ENCODE measurements around the gene CBX1. TPM values are rescaled to one million over a fixed set of nuclear protein-coding genes. Genes with fewer than 3 reads are reported as not detected.
A peak's percentile ranks its signal among the peaks of the same experiment; 100 is the strongest.

Gene CBX1
- total and polyA plus RNA-seq, 2 of the 4 experiments (the other 2 are of a cell fraction), result 35.0 to 54.9 TPM

GRCh38 chr17:48107137-48108055 is 6.1 kb upstream of the CBX1 start, which contains the start of gene SNX11:
Gene SNX11 (plus strand): TSS chr17:48107766. CDS start chr17:48112044, 4,278 bp downstream.
- Histone ChIP-seq H4K8ac (ENCODE audit: low read depth in 2 of 2, low read length in 2 of 2) (peak within 1 kb of the TSS; percentile 72 to 96), H4K20me1 (ENCODE audit: insufficient read depth, low read length) (peaks cover 2% of the 10 kb centered on the region), H2AK5ac (ENCODE audit: low read depth, low read length) (peak within 1 kb of the TSS; percentile 71; the same call in 1 of the 2 replicates), H3K9me1 (ENCODE audit: insufficient read depth, low read length) (no peaks in the 10 kb centered on the region), H3K9ac (ENCODE audit: low read depth, low read length) (peak within 1 kb of the TSS; percentile 74), H3K56ac (ENCODE audit: extremely low read depth, insufficient read depth, low read length) (peak within 1 kb of the TSS; percentile 85), H2BK20ac (ENCODE audit: low read depth, low read length) (no peak within 1 kb of the TSS), H3K27ac (ENCODE audit: insufficient read depth, low read length) (peak within 1 kb of the TSS; percentile 64), H2BK15ac (ENCODE audit: low read depth, low read length) (no peak within 1 kb of the TSS; the same call in 2 of the 3 replicates), H3K27me3 (ENCODE audit: control insufficient read depth, insufficient read depth, low read length) (no peaks in the 10 kb centered on the region), H3K36me3 (ENCODE audit: control insufficient read depth, insufficient read depth, low read length) (no peaks in the 10 kb centered on the region), H3K18ac (ENCODE audit: low read depth, low read length) (no peak within 1 kb of the TSS; the same call in 1 of the 2 replicates), H3K23ac (ENCODE audit: low read depth, low read length) (peak within 1 kb of the TSS; percentile 86), H2BK120ac (ENCODE audit: low read depth, low read length) (peak within 1 kb of the TSS; percentile 43; the same call in 1 of the 2 replicates), H3K4ac (ENCODE audit: low read depth, low read length) (peak within 1 kb of the TSS; percentile 64; the same call in 1 of the 2 replicates), H2AK9ac (replicated peaks; ENCODE audit: low read depth, low read length, poor library complexity) (peak within 1 kb of the TSS; percentile 72), H2BK5ac (ENCODE audit: low read depth, low read length, poor library complexity, severe bottlenecking) (peak within 1 kb of the TSS; percentile 67), H4K91ac (ENCODE audit: insufficient read depth, low read depth, low read length) (peak within 1 kb of the TSS; percentile 54), H4K5ac (ENCODE audit: low read depth, low read length) (peak within 1 kb of the TSS; percentile 29), H3K9me3 (ENCODE audit: control insufficient read depth, insufficient read depth, low read length) (no peaks in the 10 kb centered on the region), H2AFZ (replicated peaks; ENCODE audit: low read length, poor library complexity) (peak within 1 kb of the TSS; percentile 99), H3K79me1 (ENCODE audit: low read depth in 1 of 2, low read length in 2 of 2) (peaks cover 16 to 40% of the 10 kb centered on the region in 2 experiments), H3K4me3 (ENCODE audit: insufficient read depth, low read depth, low read length) (peak within 1 kb of the TSS; percentile 84), H3K4me2 (ENCODE audit: low read depth, low read length) (peak within 1 kb of the TSS; percentile 97), H3K4me1 (ENCODE audit: control insufficient read depth, insufficient read depth, low read length) (no peaks in the 10 kb centered on the region), H3K14ac (replicated peaks; ENCODE audit: low read depth, low read length) (peak within 1 kb of the TSS; percentile 92)
- ChIA-PET CTCF (interaction anchor here (0.6 to 0.8 kb wide), 2 partner anchors 9 to 24 kb away, joined by 3 to 6 read pairs; no protein-coding TSS in a partner anchor), POLR2A (ENCODE audit: unreplicated experiment) (no interaction called here)
- dilution Hi-C loops (cut with HindIII; ENCODE audit: low sequenced_read_pairs, unreplicated experiment) (no loop called here), in situ Hi-C loops (cut with MboI; ENCODE audit: low sequenced_read_pairs) (no loop called here), intact Hi-C loops (cut with micrococcal nuclease) (no loop called here)
- DNase-seq (peak; percentile 80), ATAC-seq (ENCODE audit: low read depth) (peak; percentile 99)
- BruUV-seq (replicated peaks), result TSS peak; percentile 60
- whole genome bisulfite sequencing, 2 experiments (ENCODE audit: extremely low coverage in 2 of 2, insufficient read length in 1 of 2), result 0% methylated on average over 12 of the region's 64 CpGs; no CpG with 5 or more reads in 1 of the 2 experiments
- TF ChIP-seq BHLHE40 (IDR thresholded peaks at IDR 0.05; ENCODE audit: low read depth, low read length), result peak; percentile 17; the same call in 1 of the 2 replicates
- TF ChIP-seq CTCF (conservative IDR thresholded peaks at IDR 0.05; ENCODE audit: low read depth, low read length), result peak; percentile 10; the same call in 1 of the 2 replicates
- peak; percentile 58 for TF ChIP-seq POLR2A (IDR thresholded peaks at IDR 0.05; ENCODE audit: low read depth, low read length)
- peak; percentile 50 for TF ChIP-seq RCOR1 (IDR thresholded peaks at IDR 0.05; ENCODE audit: insufficient replicate concordance, low read length)
- TF ChIP-seq CEBPB (IDR thresholded peaks at IDR 0.05; ENCODE audit: low read depth, low read length), result no peak
- TF ChIP-seq, protein P1, sequence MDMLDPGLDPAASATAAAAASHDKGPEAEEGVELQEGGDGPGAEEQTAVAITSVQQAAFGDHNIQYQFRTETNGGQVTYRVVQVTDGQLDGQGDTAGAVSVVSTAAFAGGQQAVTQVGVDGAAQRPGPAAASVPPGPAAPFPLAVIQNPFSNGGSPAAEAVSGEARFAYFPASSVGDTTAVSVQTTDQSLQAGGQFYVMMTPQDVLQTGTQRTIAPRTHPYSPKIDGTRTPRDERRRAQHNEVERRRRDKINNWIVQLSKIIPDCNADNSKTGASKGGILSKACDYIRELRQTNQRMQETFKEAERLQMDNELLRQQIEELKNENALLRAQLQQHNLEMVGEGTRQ (IDR thresholded peaks at IDR 0.05; ENCODE audit: low read depth, low read length), result no peak
- no peak for TF ChIP-seq RAD21 (IDR thresholded peaks at IDR 0.05; ENCODE audit: low read length)
- TF ChIP-seq CHD1 (IDR thresholded peaks at IDR 0.05; ENCODE audit: low read depth, low read length), result no peak
- TF ChIP-seq MAZ (IDR thresholded peaks at IDR 0.05; ENCODE audit: borderline replicate concordance, low read depth, low read length), result peak; percentile 48; the same call in 1 of the 2 replicates
- TF ChIP-seq MXI1 (IDR thresholded peaks at IDR 0.05; ENCODE audit: borderline replicate concordance, low read depth, low read length), result no peak
- no peak for TF ChIP-seq SMC3 (IDR thresholded peaks at IDR 0.05; ENCODE audit: low read depth, low read length)
- no peak for TF ChIP-seq RFX5 (IDR thresholded peaks at IDR 0.05; ENCODE audit: low read depth, low read length)
- no peak for TF ChIP-seq MAFK (IDR thresholded peaks at IDR 0.05; ENCODE audit: low read depth, low read length)
